CD14-positive monocyte (primary cell): ENCODE measurements around the gene DUOXA1. TPM values are rescaled to one million over a fixed set of nuclear protein-coding genes. Genes with fewer than 3 reads are reported as not detected.

Source experiments
- DNase-seq, 3 donors: peaks; one replicate each; pipeline ENCODE4 v3.0.0-alpha.2; 2011 to 2022
- H2AFZ ChIP-seq: 2 replicates; pipeline ENCODE4 v1.6.0; 2012; ENCODE audit warnings: mild to moderate bottlenecking, low read depth, low read length, inconsistent platforms; ENCODE audit not compliant: insufficient read depth, poor library complexity, severe bottlenecking
- H3K27ac ChIP-seq, 2 donors: 1 replicate in 1 of 2; 2 replicates in 1 of 2; pipeline ENCODE4 v1.5.1; 2012 to 2013; ENCODE audit warnings: low read length in 2 of 2, control low read depth in 1 of 2, inconsistent platforms in 1 of 2, low read depth in 1 of 2, mild to moderate bottlenecking in 1 of 2
- H3K27me3 ChIP-seq, 2 donors: one replicate each; pipeline versions ENCODE4 v1.6.0 to v1.6.1; 2011 to 2013; ENCODE audit warnings: low read length in 2 of 2; ENCODE audit not compliant: control insufficient read depth in 2 of 2, insufficient read depth in 2 of 2
- H3K36me3 ChIP-seq, 2 donors: replicated peaks in 1 of 2; 1 replicate in 1 of 2; 2 replicates in 1 of 2; pipeline versions ENCODE4 v1.5.1 to v1.6.1; 2012 to 2013; ENCODE audit warnings: low read length in 2 of 2, control low read depth in 1 of 2, inconsistent platforms in 1 of 2, mild to moderate bottlenecking in 1 of 2; ENCODE audit not compliant: insufficient read depth in 2 of 2, control insufficient read depth in 1 of 2
- H3K4me1 ChIP-seq, 2 donors: 1 replicate in 1 of 2; 2 replicates in 1 of 2; pipeline versions ENCODE4 v1.5.1 to v1.6.1; 2012 to 2013; ENCODE audit warnings: low read length in 2 of 2, control low read depth in 1 of 2, inconsistent platforms in 1 of 2, mild to moderate bottlenecking in 1 of 2, moderate library complexity in 1 of 2; ENCODE audit not compliant: insufficient read depth in 2 of 2, control insufficient read depth in 1 of 2
- H3K4me2 ChIP-seq: replicated peaks from 2 replicates; pipeline ENCODE3; 2012; ENCODE audit warnings: low read length, moderate library complexity, mild to moderate bottlenecking; ENCODE audit not compliant: poor library complexity, severe bottlenecking; ENCODE audit errors: extremely low read depth
- H3K4me3 ChIP-seq, 3 experiments: fragments of 200-600 bp in 1 of 3; sonication (generic) in 1 of 3; replicated peaks in 1 of 3; 1 replicate in 2 of 3; 2 replicates in 1 of 3; pipeline ENCODE4 v1.5.1; 2011 to 2013; ENCODE audit warnings: low read length in 3 of 3, mild to moderate bottlenecking in 3 of 3, control low read depth in 2 of 3, low read depth in 2 of 3, inconsistent platforms in 1 of 3, moderate library complexity in 1 of 3
- H3K79me2 ChIP-seq: 2 replicates; pipeline ENCODE4 v1.6.0; 2012; ENCODE audit warnings: mild to moderate bottlenecking, control low read depth, inconsistent platforms, low read length, moderate library complexity; ENCODE audit not compliant: insufficient read depth
- H3K9ac ChIP-seq: 2 replicates; pipeline ENCODE4 v1.6.0; 2017; ENCODE audit warnings: low read length, mild to moderate bottlenecking; ENCODE audit not compliant: insufficient read depth, poor library complexity, severe bottlenecking
- H3K9me3 ChIP-seq, 2 donors: replicated peaks in 1 of 2; 1 replicate in 1 of 2; 2 replicates in 1 of 2; pipeline versions ENCODE4 v1.5.1 to v1.6.1; 2012 to 2013; ENCODE audit warnings: low read length in 2 of 2, control low read depth in 1 of 2; ENCODE audit not compliant: control insufficient read depth in 1 of 2, insufficient read depth in 1 of 2
- H4K20me1 ChIP-seq: 2 replicates; pipeline ENCODE4 v1.6.0; 2012; ENCODE audit warnings: mild to moderate bottlenecking, low read length, control low read depth, moderate library complexity; ENCODE audit not compliant: insufficient read depth
- H3K27ac Mint-ChIP-seq, 7 donors: one replicate each; pipeline ENCODE4 v1.8.0; 2020; ENCODE audit warnings: mild to moderate bottlenecking in 7 of 7, mixed read lengths in 7 of 7, moderate library complexity in 6 of 7, inconsistent platforms in 2 of 7
- H3K27me3 Mint-ChIP-seq, 3 donors: one replicate each; pipeline ENCODE4 v1.8.0; 2021 to 2022; ENCODE audit warnings: low read depth in 3 of 3, mild to moderate bottlenecking in 3 of 3, mixed read lengths in 3 of 3, moderate library complexity in 3 of 3, inconsistent platforms in 1 of 3
- H3K36me3 Mint-ChIP-seq, 2 donors: one replicate each; pipeline ENCODE4 v1.8.0; 2020; ENCODE audit warnings: mixed read lengths in 2 of 2, inconsistent platforms in 1 of 2, mild to moderate bottlenecking in 1 of 2
- H3K4me1 Mint-ChIP-seq: one replicate; pipeline ENCODE4 v1.8.0; 2020; ENCODE audit warnings: mild to moderate bottlenecking, mixed read lengths
- H3K4me3 Mint-ChIP-seq, 2 donors: one replicate each; pipeline ENCODE4 v1.8.0; 2020; ENCODE audit warnings: mild to moderate bottlenecking in 2 of 2, mixed read lengths in 2 of 2, moderate library complexity in 1 of 2
- H3K9me3 Mint-ChIP-seq, 7 donors: one replicate each; pipeline ENCODE4 v1.8.0; 2020 to 2022; ENCODE audit warnings: mixed read lengths in 7 of 7, mild to moderate bottlenecking in 6 of 7, moderate library complexity in 6 of 7, inconsistent platforms in 2 of 7
- WGBS: methylation state at CpG from one replicate; pipeline ENCODE4 v1.1.5; 2013; ENCODE audit warnings: missing lambda C conversion rate; ENCODE audit not compliant: insufficient coverage; 5-methylcytosine and 5-hydroxymethylcytosine counted together
- intact Hi-C, 2 donors: fragments of 100-400 bp; cut with micrococcal nuclease; formaldehyde crosslinking; loops; one replicate each; pipeline versions ENCODE4 v1.15.0 to v1.15.1; 2023
- polyA plus RNA-seq, 3 donors: library from polyadenylated mRNA; depleted of rRNA in 1 of 3; unstranded in 2 of 3; stranded (reverse) in 1 of 3; fragments of 300-500 nt in 2 of 3; fragments of >200 nt in 1 of 3; fragmentation: Illumina TruSeq in 2 of 3; gene quantifications; 1 replicate in 2 of 3; 2 replicates in 1 of 3; pipeline ENCODE4 v1.2.3, GENCODE V29; 2012 to 2021
- TF ChIP-seq, protein P1 (sequence below): fragments of 200-600 bp; IDR thresholded peaks from one replicate; pipeline ENCODE4 v1.8.0; 2022; ENCODE audit warnings: antibody characterized with exemption, mild to moderate bottlenecking

Gene DUOXA1
- polyA plus RNA-seq, 3 donors: not detected

DNA sequence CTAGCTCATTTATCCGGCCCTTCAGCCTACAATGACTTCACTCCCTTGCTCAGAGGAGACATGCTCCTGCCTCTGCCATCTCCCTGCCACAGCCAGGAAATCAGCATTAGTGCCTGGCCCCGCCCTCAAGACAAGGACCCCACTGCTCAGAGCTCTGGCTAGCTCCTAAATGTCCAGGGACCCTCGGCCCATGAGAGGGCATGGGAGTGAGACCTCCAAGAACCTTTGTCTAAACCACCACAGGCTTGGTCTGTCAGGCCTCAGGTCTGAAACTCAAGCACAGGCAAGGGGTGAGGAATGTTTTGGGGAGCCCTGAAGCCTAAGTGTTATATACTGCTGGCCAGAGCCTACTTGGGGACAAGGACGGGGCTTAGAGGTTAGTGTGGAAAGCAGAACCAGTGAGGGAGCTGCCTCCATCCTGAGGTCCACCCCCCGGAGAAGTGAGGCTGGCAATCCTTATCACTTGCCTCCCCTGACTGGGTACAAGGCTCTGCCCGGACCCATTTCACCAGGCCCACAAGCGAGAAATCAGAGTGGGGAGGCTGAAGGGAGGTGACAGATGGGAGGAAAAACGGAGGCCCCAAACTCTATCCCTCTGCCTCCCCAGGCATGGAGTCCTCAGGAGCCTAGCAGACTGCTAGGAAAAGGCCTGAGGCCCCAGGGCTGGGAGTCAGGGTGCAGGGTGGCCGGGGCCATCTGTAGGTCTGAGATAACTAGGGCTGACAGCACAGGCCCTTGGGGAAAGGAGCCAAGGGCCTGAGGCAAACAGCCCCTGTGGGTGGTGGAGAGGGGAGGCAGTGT is 39.3 kb upstream of the DUOXA1 start:
- Histone ChIP-seq H3K79me2 (no peaks in the 10 kb centered on the region), H3K27ac (peak overlapping the region in 1 of 2 donors; percentile 31), H2AFZ (no peak overlapping the region), H3K9ac (no peak overlapping the region), H3K4me3 (no peak overlapping the region), H3K9me3 (no peaks in the 10 kb centered on the region), H4K20me1 (no peaks in the 10 kb centered on the region), H3K27me3 (no peaks in the 10 kb centered on the region), H3K4me1 (peaks cover 12 to 18% of the 10 kb centered on the region in 2 donors), H3K36me3 (no peaks in the 10 kb centered on the region), H3K4me2 (no peak overlapping the region)
- intact Hi-C loops: loop anchor here in 1 of 2 donors (5.0 kb wide), 2 partner anchors 33 to 233 kb away; a partner anchor contains a TSS
- H3K36me3 Mint-ChIP-seq: no peaks in the 10 kb centered on the region
- peak overlapping the region in 5 of 7 donors; percentile 16 to 50 (median 37) for H3K27ac Mint-ChIP-seq
- H3K4me3 Mint-ChIP-seq: peak overlapping the region in 1 of 2 donors; percentile 7
- DNase-seq: no peak
- H3K4me1 Mint-ChIP-seq: peaks cover 19% of the 10 kb centered on the region
- TF ChIP-seq, protein P1, sequence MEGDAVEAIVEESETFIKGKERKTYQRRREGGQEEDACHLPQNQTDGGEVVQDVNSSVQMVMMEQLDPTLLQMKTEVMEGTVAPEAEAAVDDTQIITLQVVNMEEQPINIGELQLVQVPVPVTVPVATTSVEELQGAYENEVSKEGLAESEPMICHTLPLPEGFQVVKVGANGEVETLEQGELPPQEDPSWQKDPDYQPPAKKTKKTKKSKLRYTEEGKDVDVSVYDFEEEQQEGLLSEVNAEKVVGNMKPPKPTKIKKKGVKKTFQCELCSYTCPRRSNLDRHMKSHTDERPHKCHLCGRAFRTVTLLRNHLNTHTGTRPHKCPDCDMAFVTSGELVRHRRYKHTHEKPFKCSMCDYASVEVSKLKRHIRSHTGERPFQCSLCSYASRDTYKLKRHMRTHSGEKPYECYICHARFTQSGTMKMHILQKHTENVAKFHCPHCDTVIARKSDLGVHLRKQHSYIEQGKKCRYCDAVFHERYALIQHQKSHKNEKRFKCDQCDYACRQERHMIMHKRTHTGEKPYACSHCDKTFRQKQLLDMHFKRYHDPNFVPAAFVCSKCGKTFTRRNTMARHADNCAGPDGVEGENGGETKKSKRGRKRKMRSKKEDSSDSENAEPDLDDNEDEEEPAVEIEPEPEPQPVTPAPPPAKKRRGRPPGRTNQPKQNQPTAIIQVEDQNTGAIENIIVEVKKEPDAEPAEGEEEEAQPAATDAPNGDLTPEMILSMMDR: no peak
- WGBS: 74% methylated on average over 2 of the region's 9 CpGs
- H3K27me3 Mint-ChIP-seq: peaks cover 0 to 3% (median 0%) of the 10 kb centered on the region in 3 donors
- H3K9me3 Mint-ChIP-seq: no peaks in the 10 kb centered on the region

GRCh38 chr15:45168286-45168685 is 38.6 kb upstream of the DUOXA1 start:
- TF ChIP-seq, protein P1: no peak
- Histone ChIP-seq H2AFZ (no peak overlapping the region), H3K9me3 (no peaks in the 10 kb centered on the region), H3K27me3 (no peaks in the 10 kb centered on the region), H3K9ac (no peak overlapping the region), H3K4me1 (peaks cover 12 to 18% of the 10 kb centered on the region in 2 donors), H3K4me2 (no peak overlapping the region), H3K27ac (no peak overlapping the region), H3K4me3 (no peak overlapping the region), H4K20me1 (no peaks in the 10 kb centered on the region), H3K79me2 (no peaks in the 10 kb centered on the region), H3K36me3 (no peaks in the 10 kb centered on the region)
- DNase-seq: no peak
- no peaks in the 10 kb centered on the region for H3K36me3 Mint-ChIP-seq
- peaks cover 19% of the 10 kb centered on the region for H3K4me1 Mint-ChIP-seq
- no peak overlapping the region for H3K4me3 Mint-ChIP-seq
- peaks cover 0 to 4% (median 0%) of the 10 kb centered on the region in 3 donors for H3K27me3 Mint-ChIP-seq
- no peaks in the 10 kb centered on the region for H3K9me3 Mint-ChIP-seq
- peak overlapping the region in 1 of 7 donors; percentile 60 for H3K27ac Mint-ChIP-seq
- intact Hi-C loops: loop anchor here in 1 of 2 donors (5.0 kb wide), 2 partner anchors 34 to 234 kb away; a partner anchor contains a TSS
- 100% methylated on average over 3 of the region's 4 CpGs for WGBS
